Measurements from ENCODE around the gene NWD2. TPM values are rescaled to one million over a fixed set of nuclear protein-coding genes. Genes with fewer than 3 reads are reported as not detected.

Gene NWD2
- total and polyA plus RNA-seq, 2 donors (not counting 1 experiment from before 2014, with no cell fraction given) = not detected

DNA sequence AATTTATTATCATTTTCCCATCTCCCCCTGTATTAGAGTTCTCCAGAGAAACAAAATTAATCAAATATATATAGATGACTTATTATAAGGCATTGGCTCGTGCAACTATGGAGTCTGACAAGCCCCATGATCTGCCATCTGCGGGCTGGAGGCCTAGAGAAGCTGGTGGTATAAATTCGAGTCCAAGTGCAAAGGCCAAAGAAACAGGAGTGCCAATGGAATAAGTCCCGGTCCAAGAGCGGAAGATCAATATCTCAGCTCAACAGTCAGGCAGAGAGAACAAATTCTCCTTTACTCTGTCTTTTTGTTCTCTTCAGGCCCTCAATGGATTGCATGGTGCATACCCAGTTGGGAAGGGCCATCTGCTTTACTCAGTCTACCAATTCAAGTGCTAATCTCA lies 178.8 kb downstream of the NWD2 start:
- no peak for TF ChIP-seq EZH2 (IDR thresholded peaks at IDR 0.05; ENCODE audit: low read length, missing control alignments)
- TF ChIP-seq, protein P1, sequence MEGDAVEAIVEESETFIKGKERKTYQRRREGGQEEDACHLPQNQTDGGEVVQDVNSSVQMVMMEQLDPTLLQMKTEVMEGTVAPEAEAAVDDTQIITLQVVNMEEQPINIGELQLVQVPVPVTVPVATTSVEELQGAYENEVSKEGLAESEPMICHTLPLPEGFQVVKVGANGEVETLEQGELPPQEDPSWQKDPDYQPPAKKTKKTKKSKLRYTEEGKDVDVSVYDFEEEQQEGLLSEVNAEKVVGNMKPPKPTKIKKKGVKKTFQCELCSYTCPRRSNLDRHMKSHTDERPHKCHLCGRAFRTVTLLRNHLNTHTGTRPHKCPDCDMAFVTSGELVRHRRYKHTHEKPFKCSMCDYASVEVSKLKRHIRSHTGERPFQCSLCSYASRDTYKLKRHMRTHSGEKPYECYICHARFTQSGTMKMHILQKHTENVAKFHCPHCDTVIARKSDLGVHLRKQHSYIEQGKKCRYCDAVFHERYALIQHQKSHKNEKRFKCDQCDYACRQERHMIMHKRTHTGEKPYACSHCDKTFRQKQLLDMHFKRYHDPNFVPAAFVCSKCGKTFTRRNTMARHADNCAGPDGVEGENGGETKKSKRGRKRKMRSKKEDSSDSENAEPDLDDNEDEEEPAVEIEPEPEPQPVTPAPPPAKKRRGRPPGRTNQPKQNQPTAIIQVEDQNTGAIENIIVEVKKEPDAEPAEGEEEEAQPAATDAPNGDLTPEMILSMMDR (conservative IDR thresholded peaks at IDR 0.05 in 1 of 2, IDR thresholded peaks at IDR 0.05 in 1 of 2; ENCODE audit: low read depth in 1 of 2, low read length in 2 of 2) = no peak
- H3K4me2 ChIP-seq (ENCODE audit: extremely low read depth, insufficient read depth, low read length) = no peak overlapping the region
- no peaks in the 10 kb centered on the region for H3K9me3 ChIP-seq (ENCODE audit: control insufficient read depth, insufficient read depth, low read depth, low read length)
- H3K4me1 ChIP-seq (ENCODE audit: control insufficient read depth, extremely low read depth, insufficient read depth, low read length) = no peaks in the 10 kb centered on the region
- DNase-seq (ENCODE audit: low read depth in 2 of 2) = no peak
- H4K20me1 ChIP-seq (ENCODE audit: control insufficient read depth, extremely low read depth, insufficient read depth, low read length) = no peaks in the 10 kb centered on the region
- H3K27me3 ChIP-seq (ENCODE audit: control insufficient read depth, insufficient read depth, low read length) = no peaks in the 10 kb centered on the region
- no peak overlapping the region for H3K4me3 ChIP-seq (replicated peaks in 1 of 4; ENCODE audit: control extremely low read depth in 1 of 4, insufficient read depth in 1 of 4, low read depth in 3 of 4, low read length in 4 of 4)
- no peaks in the 10 kb centered on the region for H3K36me3 ChIP-seq (ENCODE audit: control insufficient read depth, insufficient read depth, low read length)
- H2AFZ ChIP-seq (ENCODE audit: low read length) = no peak overlapping the region
- no peaks in the 10 kb centered on the region for H3K79me2 ChIP-seq (ENCODE audit: control insufficient read depth, insufficient read depth, low read length)
- H3K9ac ChIP-seq (ENCODE audit: insufficient read depth, low read length) = no peak overlapping the region
- H3K27ac ChIP-seq (ENCODE audit: insufficient read depth, low read length) = no peak overlapping the region

DNA sequence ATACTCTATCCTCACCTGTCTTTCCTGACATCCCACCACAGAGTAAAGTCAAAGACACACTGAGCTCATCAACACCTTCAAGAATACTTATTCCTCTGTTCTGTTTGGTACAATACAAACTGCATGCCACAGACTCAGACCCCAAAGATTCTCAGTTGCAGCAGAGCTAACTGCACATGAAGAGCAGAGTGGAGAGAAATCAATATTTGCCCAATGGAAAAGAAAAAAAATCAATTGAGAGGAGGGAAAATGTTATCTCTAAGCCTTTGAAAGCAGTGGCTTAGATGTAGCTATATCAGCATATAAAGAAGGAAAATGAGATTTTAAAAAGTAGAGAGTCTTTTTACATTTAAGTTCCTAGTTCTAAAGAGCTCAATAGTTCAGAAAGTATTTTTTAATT lies 180.2 kb downstream of the NWD2 start:
- Histone ChIP-seq H2AFZ (ENCODE audit: low read length) (no peak overlapping the region), H4K20me1 (ENCODE audit: control insufficient read depth, extremely low read depth, insufficient read depth, low read length) (no peaks in the 10 kb centered on the region), H3K4me3 (replicated peaks in 1 of 4; ENCODE audit: control extremely low read depth in 1 of 4, insufficient read depth in 1 of 4, low read depth in 3 of 4, low read length in 4 of 4) (no peak overlapping the region), H3K27ac (ENCODE audit: insufficient read depth, low read length) (no peak overlapping the region), H3K4me1 (ENCODE audit: control insufficient read depth, extremely low read depth, insufficient read depth, low read length) (no peaks in the 10 kb centered on the region), H3K36me3 (ENCODE audit: control insufficient read depth, insufficient read depth, low read length) (no peaks in the 10 kb centered on the region), H3K79me2 (ENCODE audit: control insufficient read depth, insufficient read depth, low read length) (no peaks in the 10 kb centered on the region), H3K9me3 (ENCODE audit: control insufficient read depth, insufficient read depth, low read depth, low read length) (no peaks in the 10 kb centered on the region), H3K9ac (ENCODE audit: insufficient read depth, low read length) (no peak overlapping the region), H3K27me3 (ENCODE audit: control insufficient read depth, insufficient read depth, low read length) (no peaks in the 10 kb centered on the region), H3K4me2 (ENCODE audit: extremely low read depth, insufficient read depth, low read length) (no peak overlapping the region)
- DNase-seq (ENCODE audit: low read depth in 2 of 2) = no peak
- TF ChIP-seq EZH2 (IDR thresholded peaks at IDR 0.05; ENCODE audit: low read length, missing control alignments) = no peak
- TF ChIP-seq, protein P1 (conservative IDR thresholded peaks at IDR 0.05 in 1 of 2, IDR thresholded peaks at IDR 0.05 in 1 of 2; ENCODE audit: low read depth in 1 of 2, low read length in 2 of 2) = no peak

DNA sequence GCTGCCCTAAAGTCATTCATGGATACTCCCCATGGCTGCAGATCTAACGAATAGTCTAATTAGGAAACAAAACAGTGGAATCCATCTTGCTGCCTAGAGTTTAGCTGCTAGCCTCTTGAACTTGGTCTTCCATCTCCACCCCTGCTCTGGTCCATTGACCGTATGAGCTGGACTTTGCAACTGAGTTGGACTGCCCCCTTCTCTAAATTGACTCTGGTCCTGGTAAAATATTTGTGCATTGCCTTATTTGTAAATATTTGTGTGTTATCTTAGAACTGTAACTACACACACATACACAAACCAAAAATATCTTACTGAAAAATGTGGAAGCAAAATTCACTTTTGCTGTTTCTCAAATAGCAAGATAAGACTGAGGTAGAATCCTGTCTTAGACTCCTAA lies 181.3 kb downstream of the NWD2 start:
- Histone ChIP-seq H2AFZ (ENCODE audit: low read length) (no peak overlapping the region), H4K20me1 (ENCODE audit: control insufficient read depth, extremely low read depth, insufficient read depth, low read length) (no peaks in the 10 kb centered on the region), H3K36me3 (ENCODE audit: control insufficient read depth, insufficient read depth, low read length) (no peaks in the 10 kb centered on the region), H3K79me2 (ENCODE audit: control insufficient read depth, insufficient read depth, low read length) (no peaks in the 10 kb centered on the region), H3K4me2 (ENCODE audit: extremely low read depth, insufficient read depth, low read length) (no peak overlapping the region), H3K27ac (ENCODE audit: insufficient read depth, low read length) (no peak overlapping the region), H3K9me3 (ENCODE audit: control insufficient read depth, insufficient read depth, low read depth, low read length) (no peaks in the 10 kb centered on the region), H3K4me3 (replicated peaks in 1 of 4; ENCODE audit: control extremely low read depth in 1 of 4, insufficient read depth in 1 of 4, low read depth in 3 of 4, low read length in 4 of 4) (no peak overlapping the region), H3K9ac (ENCODE audit: insufficient read depth, low read length) (no peak overlapping the region), H3K4me1 (ENCODE audit: control insufficient read depth, extremely low read depth, insufficient read depth, low read length) (no peaks in the 10 kb centered on the region), H3K27me3 (ENCODE audit: control insufficient read depth, insufficient read depth, low read length) (no peaks in the 10 kb centered on the region)
- TF ChIP-seq, protein P1 (conservative IDR thresholded peaks at IDR 0.05 in 1 of 2, IDR thresholded peaks at IDR 0.05 in 1 of 2; ENCODE audit: low read depth in 1 of 2, low read length in 2 of 2) = no peak
- no peak for TF ChIP-seq EZH2 (IDR thresholded peaks at IDR 0.05; ENCODE audit: low read length, missing control alignments)
- no peak for DNase-seq (ENCODE audit: low read depth in 2 of 2)

Measured in fibroblast of lung (primary cell).